HG03039 (cell line): Measurements from ENCODE around the gene ARGFX.
A peak's percentile ranks its signal among the peaks of the same experiment; 100 is the strongest.
"Not testable (repeated sequence)": the region's sequence is repeated elsewhere in the genome, so short reads cannot be mapped to it uniquely, and the experiment has no call there.

ENCODE experiments used
- ATAC-seq: cut with Tn5 transposase; IDR thresholded peaks from one replicate; pipeline ENCODE4 v1.9.1; 2021; ENCODE audit warnings: mild to moderate bottlenecking, moderate library complexity; ENCODE audit not compliant: unreplicated experiment

The ARGFX gene

GRCh38 chr3:121567649-121568048 lies at the start of gene ARGFX:
TSS of gene ARGFX (plus strand) at chr3:121567949. CDS start at chr3:121570714, 2,765 bp downstream.
- ATAC-seq, result no peak

- no peak for ATAC-seq
Measured at GRCh38 chr3:121517953-121518655, 49.6 kb upstream of the ARGFX start.

GRCh38 chr3:121520510-121520909 lies 47.2 kb upstream of the ARGFX start:
- no peak for ATAC-seq

- ATAC-seq, result no peak
Measured at GRCh38 chr3:121529308-121529707, 38.4 kb upstream of the ARGFX start.

- ATAC-seq, result no peak
Measured at GRCh38 chr3:121531269-121531668, 36.5 kb upstream of the ARGFX start.

- no peak for ATAC-seq
Measured at GRCh38 chr3:121542924-121543323, 24.8 kb upstream of the ARGFX start.

GRCh38 chr3:121545049-121545573 lies 22.6 kb upstream of the ARGFX start:
- peak; percentile 1 for ATAC-seq

- ATAC-seq, result peak; percentile 82
Measured at GRCh38 chr3:121545574-121546455, 21.9 kb upstream of the ARGFX start, which contains the start of gene POLQ. TSS of gene POLQ (minus strand) at chr3:121545988. CDS start at chr3:121545877, 111 bp downstream.

- no peak for ATAC-seq
Measured at GRCh38 chr3:121552379-121552778, 15.4 kb upstream of the ARGFX start.

- ATAC-seq, result no peak
Measured at GRCh38 chr3:121552797-121553196, 15.0 kb upstream of the ARGFX start.

- no peak for ATAC-seq
Measured at GRCh38 chr3:121557426-121557934, 10.3 kb upstream of the ARGFX start.

- ATAC-seq, result no peak
Measured at GRCh38 chr3:121562148-121562547, 5.6 kb upstream of the ARGFX start.

- ATAC-seq, result no peak
Measured at GRCh38 chr3:121566773-121567172, 976 bp upstream of the ARGFX start.

- no peak for ATAC-seq
Measured at GRCh38 chr3:121574449-121574848, 6.7 kb downstream of the ARGFX start.

GRCh38 chr3:121581691-121582090 lies 13.9 kb downstream of the ARGFX start:
- ATAC-seq, result no peak

GRCh38 chr3:121584418-121584817 lies 16.7 kb downstream of the ARGFX start:
- ATAC-seq, result no peak

GRCh38 chr3:121592856-121593702 lies 25.3 kb downstream of the ARGFX start, which contains the start of gene FBXO40:
TSS of gene FBXO40 (plus strand) at chr3:121593379. CDS start at chr3:121620576, 27,197 bp downstream.
- ATAC-seq, result no peak

- not testable (repeated sequence) for ATAC-seq
Measured at GRCh38 chr3:121593806-121594205, 26.1 kb downstream of the ARGFX start.

GRCh38 chr3:121594850-121595249 lies 27.1 kb downstream of the ARGFX start:
- no peak for ATAC-seq

GRCh38 chr3:121595765-121596406 lies 28.1 kb downstream of the ARGFX start:
- ATAC-seq, result no peak
